H1 (cell line): Measurements from ENCODE around the gene PRDM15. TPM values are rescaled to one million over a fixed set of nuclear protein-coding genes. Genes with fewer than 3 reads are reported as not detected.

Source experiments
- CTCF ChIA-PET: fragments of 300-600 bp; sonication (Branson Sonifier 250); formaldehyde crosslinking; loops from one replicate; lab custom pipeline; 2021; ENCODE audit not compliant: partially characterized antibody; lab: Charles Lee
- POLR2A ChIA-PET: fragments of 300-600 bp; sonication (Branson Sonifier 250); formaldehyde crosslinking; loops from one replicate; lab custom pipeline; 2021; ENCODE audit warnings: inconsistent platforms; ENCODE audit not compliant: partially characterized antibody; lab: Charles Lee
- DNase-seq, 2 experiments: peaks; one replicate each; pipeline versions ENCODE4 v3.0.0 to v3.0.0-alpha.2; 2010 to 2022; ENCODE audit warnings: low spot score in 2 of 2, low read depth in 1 of 2, mixed read lengths in 1 of 2
- FAIRE-seq: peaks from 2 replicates; lab custom pipeline; 2011; peaks lifted over from hg19 to GRCh38; lab: Jason Lieb, UNC
- H2AFZ ChIP-seq: 2 replicates; pipeline ENCODE4 v1.8.1; 2012; ENCODE audit warnings: low read length, inconsistent platforms
- H2AK5ac ChIP-seq: 2 replicates; pipeline ENCODE4 v1.6.1; 2013; ENCODE audit warnings: low read depth, low read length
- H2BK120ac ChIP-seq: replicated peaks from 2 replicates; pipeline ENCODE3; 2013; ENCODE audit warnings: low read depth, low read length, inconsistent platforms
- H2BK12ac ChIP-seq: 2 replicates; pipeline ENCODE4 v1.6.1; 2013; ENCODE audit warnings: low read depth, low read length
- H2BK15ac ChIP-seq: 2 replicates; pipeline ENCODE4 v1.6.1; 2013; ENCODE audit warnings: low read length
- H2BK20ac ChIP-seq: 2 replicates; pipeline ENCODE4 v1.6.1; 2013; ENCODE audit warnings: low read length
- H2BK5ac ChIP-seq: 2 replicates; pipeline ENCODE4 v1.6.1; 2013; ENCODE audit warnings: low read depth, low read length
- H3K14ac ChIP-seq: 2 replicates; pipeline ENCODE4 v1.6.1; 2013; ENCODE audit warnings: inconsistent platforms; ENCODE audit not compliant: insufficient read length
- H3K18ac ChIP-seq: 2 replicates; pipeline ENCODE4 v1.6.1; 2013; ENCODE audit warnings: low read length; ENCODE audit errors: extremely low read depth
- H3K23ac ChIP-seq: 2 replicates; pipeline ENCODE4 v1.6.1; 2013; ENCODE audit warnings: inconsistent platforms; ENCODE audit not compliant: insufficient read length
- H3K23me2 ChIP-seq: 2 replicates; pipeline ENCODE4 v1.6.1; 2013; ENCODE audit warnings: low read depth, low read length
- H3K27ac ChIP-seq: 2 replicates; pipeline ENCODE4 v1.6.1; 2011; ENCODE audit warnings: low read depth, low read length, inconsistent platforms
- H3K27me3 ChIP-seq, 4 experiments: replicated peaks in 1 of 4; 1 replicate in 1 of 4; 2 replicates in 3 of 4; pipeline versions ENCODE4 v1.6.1 to v1.8.1; 2011 to 2013; ENCODE audit warnings: low read length in 3 of 4, mild to moderate bottlenecking in 3 of 4, inconsistent platforms in 2 of 4, mixed read lengths in 2 of 4, moderate library complexity in 1 of 4; ENCODE audit not compliant: control insufficient read depth in 3 of 4, insufficient read depth in 3 of 4; ENCODE audit errors: extremely low read depth in 1 of 4
- H3K36me3 ChIP-seq, 4 experiments: 2 replicates each; pipeline versions ENCODE4 v1.6.1 to v1.8.1; 2011 to 2013; ENCODE audit warnings: mild to moderate bottlenecking in 4 of 4, low read length in 3 of 4, moderate library complexity in 2 of 4, control low read depth in 1 of 4, inconsistent platforms in 1 of 4; ENCODE audit not compliant: insufficient read depth in 4 of 4, control insufficient read depth in 2 of 4
- H3K4ac ChIP-seq: replicated peaks from 2 replicates; pipeline ENCODE3; 2013; ENCODE audit warnings: low read length, low read depth, mixed read lengths, inconsistent platforms; ENCODE audit not compliant: insufficient read length
- H3K4me1 ChIP-seq, 4 experiments: replicated peaks in 1 of 4; 1 replicate in 1 of 4; 2 replicates in 3 of 4; pipeline versions ENCODE4 v1.6.1 to v1.8.1; 2011 to 2013; ENCODE audit warnings: low read length in 3 of 4, inconsistent platforms in 2 of 4, mixed read lengths in 1 of 4; ENCODE audit not compliant: insufficient read depth in 4 of 4, control insufficient read depth in 3 of 4
- H3K4me2 ChIP-seq, 2 experiments: 2 replicates each; pipeline versions ENCODE4 v1.6.1 to v1.8.1; 2011 to 2013; ENCODE audit warnings: low read depth in 2 of 2, low read length in 2 of 2, control low read depth in 1 of 2, inconsistent platforms in 1 of 2, mild to moderate bottlenecking in 1 of 2; ENCODE audit not compliant: insufficient read depth in 1 of 2
- H3K4me3 ChIP-seq, 4 experiments: fragments of 200-600, 300-600 bp in 1 of 4; sonication (generic), shearing (Covaris generic), sonication (Bioruptor Twin) in 1 of 4; 2 replicates each; pipeline versions ENCODE4 v1.5.1 to v1.8.1; 2011 to 2016; ENCODE audit warnings: low read length in 4 of 4, low read depth in 3 of 4, control low read depth in 2 of 4, inconsistent platforms in 2 of 4, mild to moderate bottlenecking in 2 of 4, mixed read lengths in 1 of 4, moderate library complexity in 1 of 4; ENCODE audit not compliant: insufficient read depth in 2 of 4; ENCODE audit errors: extremely low read depth in 1 of 4
- H3K56ac ChIP-seq: replicated peaks from 2 replicates; pipeline ENCODE3; 2013; ENCODE audit warnings: low read depth, mild to moderate bottlenecking, mixed read lengths, low read length, inconsistent platforms; ENCODE audit not compliant: insufficient read length
- H3K79me1 ChIP-seq: 2 replicates; pipeline ENCODE4 v1.6.1; 2013; ENCODE audit warnings: low read depth, low read length, control low read depth
- H3K79me2 ChIP-seq, 2 experiments: 2 replicates each; pipeline versions ENCODE4 v1.6.1 to v1.8.1; 2012 to 2013; ENCODE audit warnings: low read length in 2 of 2, mild to moderate bottlenecking in 2 of 2, inconsistent platforms in 1 of 2; ENCODE audit not compliant: insufficient read depth in 2 of 2, control insufficient read depth in 1 of 2
- H3K9ac ChIP-seq, 4 experiments: replicated peaks in 1 of 4; 1 replicate in 1 of 4; 2 replicates in 3 of 4; pipeline versions ENCODE4 v1.6.1 to v1.8.1; 2011 to 2013; ENCODE audit warnings: low read depth in 3 of 4, low read length in 3 of 4, control low read depth in 2 of 4, mild to moderate bottlenecking in 2 of 4, moderate library complexity in 2 of 4, inconsistent platforms in 1 of 4; ENCODE audit errors: extremely low read depth in 1 of 4
- H3K9me3 ChIP-seq, 2 experiments: 2 replicates each; pipeline versions ENCODE4 v1.6.1 to v1.8.1; 2012 to 2013; ENCODE audit warnings: mild to moderate bottlenecking in 2 of 2, moderate library complexity in 2 of 2, control low read depth in 1 of 2, inconsistent platforms in 1 of 2, low read depth in 1 of 2, low read length in 1 of 2, mixed read lengths in 1 of 2; ENCODE audit not compliant: insufficient read depth in 2 of 2
- H4K20me1 ChIP-seq, 2 experiments: replicated peaks in 1 of 2; 2 replicates each; pipeline versions ENCODE3 to v1.8.1; 2011 to 2013; ENCODE audit warnings: inconsistent platforms in 2 of 2, low read length in 2 of 2, mild to moderate bottlenecking in 1 of 2; ENCODE audit not compliant: insufficient read depth in 2 of 2, control insufficient read depth in 1 of 2
- H4K5ac ChIP-seq: 2 replicates; pipeline ENCODE4 v1.6.1; 2013; ENCODE audit warnings: low read length, low read depth, mixed read lengths, inconsistent platforms; ENCODE audit not compliant: insufficient read length
- H4K8ac ChIP-seq: 2 replicates; pipeline ENCODE4 v1.8.0; 2013; ENCODE audit warnings: mild to moderate bottlenecking, moderate library complexity, low read length, inconsistent platforms; ENCODE audit not compliant: insufficient read depth; ENCODE audit errors: extremely low read depth
- H4K91ac ChIP-seq: replicated peaks from 2 replicates; pipeline ENCODE3; 2013; ENCODE audit warnings: low read length, mixed read lengths, inconsistent platforms; ENCODE audit not compliant: insufficient read length
- CTBP2 ChIP-seq: IDR thresholded peaks from 2 replicates; pipeline ENCODE4 v1.7.0; 2011; ENCODE audit warnings: borderline replicate concordance, mild to moderate bottlenecking, moderate library complexity, mixed read lengths, low read length; ENCODE audit not compliant: insufficient read depth, insufficient read length
- JUN ChIP-seq: IDR thresholded peaks from 2 replicates; pipeline ENCODE4 v1.6.1; 2011; ENCODE audit warnings: low read depth, mild to moderate bottlenecking, improper control_type of control experiment, low read length
- NRF1 ChIP-seq: IDR thresholded peaks from 2 replicates; pipeline ENCODE4 v1.6.1; 2011; ENCODE audit warnings: mild to moderate bottlenecking, low read depth, low read length, improper control_type of control experiment
- SIN3A ChIP-seq, 2 experiments: IDR thresholded peaks in 1 of 2; conservative IDR thresholded peaks in 1 of 2; 2 replicates each; pipeline ENCODE4 v1.6.1; 2011 to 2012; ENCODE audit warnings: low read length in 2 of 2, improper control_type of control experiment in 1 of 2, low read depth in 1 of 2, mild to moderate bottlenecking in 1 of 2
- SP1 ChIP-seq: IDR thresholded peaks from 2 replicates; pipeline ENCODE4 v1.6.1; 2011; ENCODE audit warnings: low read depth, low read length
- WGBS, 2 experiments: shearing (Covaris generic) in 1 of 2; methylation state at CpG; one replicate each; pipeline versions ENCODE4 v1.1.6 to v1.1.7; 2013 to 2015; ENCODE audit warnings: low lambda C conversion rate in 2 of 2, mixed read lengths in 2 of 2, inconsistent platforms in 1 of 2, low coverage in 1 of 2, missing lambda C conversion rate in 1 of 2; ENCODE audit not compliant: insufficient replicate concordance in 2 of 2, insufficient coverage in 1 of 2, insufficient read length in 1 of 2; ENCODE audit errors: extremely low coverage in 1 of 2, missing lambda C conversion rate in 1 of 2; 5-methylcytosine and 5-hydroxymethylcytosine counted together
- polyA plus RNA-seq, 7 experiments: library from polyadenylated mRNA; depleted of rRNA in 3 of 7; stranded (reverse) in 5 of 7; unstranded in 2 of 7; fragments of >200 nt in 5 of 7; fragments of 200-250 nt in 2 of 7; gene quantifications; 1 replicate in 5 of 7; 2 replicates in 1 of 7; 4 replicates in 1 of 7; pipeline versions ENCODE4 v1.2.1 to v1.2.3, GENCODE V29; 2011 to 2013; ENCODE audit warnings: missing spikeins in 2 of 7, mixed read lengths in 2 of 7
- total RNA-seq: library from RNA; stranded (reverse); fragmentation: NEBNext Ultra II Directional; extraction: Animal tissue kit (Norgen Biotek cat#: 25700); gene quantifications from 2 replicates; pipeline ENCODE4 v1.2.1, GENCODE V29; 2021
- TF ChIP-seq, protein P1 (sequence below): IDR thresholded peaks from 2 replicates; pipeline ENCODE4 v1.6.1; 2011; ENCODE audit warnings: low read length, improper control_type of control experiment

Gene PRDM15
- total and polyA plus RNA-seq, 2 of the 8 experiments (the other 6 are each of a cell fraction or from before 2014, with no cell fraction given): 9.7 to 10.5 TPM

DNA sequence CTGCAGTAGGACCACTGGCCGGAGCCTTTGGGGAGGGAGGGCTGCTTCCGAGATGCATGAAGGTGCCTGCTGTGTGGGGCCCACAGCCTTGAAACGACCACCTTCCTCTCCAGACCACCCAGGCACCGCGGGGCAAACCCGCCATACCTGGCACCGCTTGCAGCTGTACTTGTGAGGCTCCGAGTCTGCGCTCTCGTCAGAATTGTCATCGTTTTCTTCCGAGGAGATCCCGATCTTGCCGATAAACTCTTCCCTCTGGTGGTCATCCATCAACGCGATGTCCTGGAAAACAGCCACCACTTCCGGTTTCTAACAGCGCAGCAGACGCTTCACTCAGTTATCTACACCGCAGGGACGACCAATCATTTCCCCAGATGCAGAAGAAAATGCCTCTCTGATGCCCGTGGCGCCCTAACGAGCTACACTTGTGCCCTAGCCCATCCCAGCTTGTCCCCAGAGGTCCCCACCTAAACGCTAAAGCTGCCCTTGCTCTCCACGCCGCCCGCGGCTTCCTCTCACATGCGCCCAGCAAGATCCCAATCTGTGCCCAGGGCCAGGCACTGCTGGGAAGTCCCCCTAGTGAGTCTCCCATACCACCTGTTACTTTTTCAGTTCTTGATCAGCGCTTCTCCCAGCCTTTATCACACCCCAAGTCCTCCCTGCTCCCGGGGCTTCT lies 57.2 kb downstream of the PRDM15 start:
- H3K4ac ChIP-seq: no peak overlapping the region
- no peak overlapping the region for H3K9ac ChIP-seq
- H4K8ac ChIP-seq: peak overlapping the region; percentile 47; the same call in 1 of the 2 replicates
- H4K20me1 ChIP-seq: peaks cover 2% of the 10 kb centered on the region in 2 experiments
- no peak overlapping the region for H2BK120ac ChIP-seq
- TF ChIP-seq CTBP2: no peak
- TF ChIP-seq, protein P1, sequence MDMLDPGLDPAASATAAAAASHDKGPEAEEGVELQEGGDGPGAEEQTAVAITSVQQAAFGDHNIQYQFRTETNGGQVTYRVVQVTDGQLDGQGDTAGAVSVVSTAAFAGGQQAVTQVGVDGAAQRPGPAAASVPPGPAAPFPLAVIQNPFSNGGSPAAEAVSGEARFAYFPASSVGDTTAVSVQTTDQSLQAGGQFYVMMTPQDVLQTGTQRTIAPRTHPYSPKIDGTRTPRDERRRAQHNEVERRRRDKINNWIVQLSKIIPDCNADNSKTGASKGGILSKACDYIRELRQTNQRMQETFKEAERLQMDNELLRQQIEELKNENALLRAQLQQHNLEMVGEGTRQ: no peak
- no peak for TF ChIP-seq NRF1
- TF ChIP-seq SP1: no peak
- no peak for TF ChIP-seq JUN
- no peak for TF ChIP-seq SIN3A (conservative IDR thresholded peaks at IDR 0.05 in 1 of 2, IDR thresholded peaks at IDR 0.05 in 1 of 2; ENCODE audit: low read depth in 1 of 2, low read length in 2 of 2)
- H3K18ac ChIP-seq: no peak overlapping the region
- H3K23ac ChIP-seq: no peak overlapping the region
- no peak overlapping the region for H3K27ac ChIP-seq
- H2BK5ac ChIP-seq: no peak overlapping the region; the same call in 1 of the 2 replicates
- H2AFZ ChIP-seq: no peak overlapping the region
- H3K9me3 ChIP-seq: no peaks in the 10 kb centered on the region
- 87% methylated on average over 31 of the region's 32 CpGs; no CpG with 5 or more reads in 1 of the 2 experiments for WGBS, 2 experiments
- H3K4me1 ChIP-seq: peaks cover 0 to 2% (median 0%) of the 10 kb centered on the region in 4 experiments; a peak in 1 of 7 replicates
- peaks cover 0 to 3% (median under 1%) of the 10 kb centered on the region in 4 experiments; a peak in 4 of 8 replicates for H3K36me3 ChIP-seq
- FAIRE-seq: no peak
- no peak overlapping the region for H4K91ac ChIP-seq
- no peak overlapping the region for H2BK12ac ChIP-seq
- ChIA-PET CTCF (interaction anchor here (8.1 kb wide), 1 partner anchor 209 kb away, joined by 132 read pairs; no protein-coding TSS in a partner anchor), POLR2A (no interaction called here)
- H2BK15ac ChIP-seq: no peak overlapping the region
- no peaks in the 10 kb centered on the region for H3K27me3 ChIP-seq
- H3K4me3 ChIP-seq: no peak overlapping the region
- no peak overlapping the region for H2AK5ac ChIP-seq
- no peak for DNase-seq
- H3K79me2 ChIP-seq: no peaks in the 10 kb centered on the region
- H3K56ac ChIP-seq: no peak overlapping the region
- H2BK20ac ChIP-seq: no peak overlapping the region
- no peaks in the 10 kb centered on the region for H3K23me2 ChIP-seq
- no peaks in the 10 kb centered on the region for H3K79me1 ChIP-seq
- H3K4me2 ChIP-seq: no peak overlapping the region
- H4K5ac ChIP-seq: no peak overlapping the region
- H3K14ac ChIP-seq: no peak overlapping the region
